ENCODE results near the gene GALNT15. TPM values are rescaled to one million over a fixed set of nuclear protein-coding genes. Genes with fewer than 3 reads are reported as not detected.

GALNT15 gene
- total RNA-seq, 1 donor from 2014 or later = 3.9 TPM

GRCh38 chr3:16168211-16168610 lies 6.3 kb upstream of the GALNT15 start:
- DNase-seq (ENCODE audit: low spot score) = no peak

DNA sequence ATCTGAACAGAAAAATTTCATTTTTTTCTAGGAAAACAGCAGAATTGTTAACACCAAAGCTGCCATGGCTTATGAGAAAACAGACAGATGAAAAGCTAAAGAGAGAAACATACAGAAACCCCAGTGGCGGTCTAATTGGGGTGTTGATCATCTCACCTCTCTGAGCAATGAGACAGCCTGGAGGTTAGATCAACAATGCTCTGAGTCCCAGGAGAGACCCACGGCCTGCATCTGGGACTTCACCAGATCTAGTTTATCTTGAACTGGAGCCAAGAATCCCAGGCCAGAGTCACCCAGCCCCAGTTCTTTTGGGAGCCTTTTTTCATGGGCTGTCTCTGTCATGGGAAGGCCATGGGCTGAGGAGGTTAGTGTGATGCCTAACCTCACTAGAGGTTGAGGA lies 3.5 kb upstream of the GALNT15 start:
- no peak for DNase-seq (ENCODE audit: low spot score)

DNA sequence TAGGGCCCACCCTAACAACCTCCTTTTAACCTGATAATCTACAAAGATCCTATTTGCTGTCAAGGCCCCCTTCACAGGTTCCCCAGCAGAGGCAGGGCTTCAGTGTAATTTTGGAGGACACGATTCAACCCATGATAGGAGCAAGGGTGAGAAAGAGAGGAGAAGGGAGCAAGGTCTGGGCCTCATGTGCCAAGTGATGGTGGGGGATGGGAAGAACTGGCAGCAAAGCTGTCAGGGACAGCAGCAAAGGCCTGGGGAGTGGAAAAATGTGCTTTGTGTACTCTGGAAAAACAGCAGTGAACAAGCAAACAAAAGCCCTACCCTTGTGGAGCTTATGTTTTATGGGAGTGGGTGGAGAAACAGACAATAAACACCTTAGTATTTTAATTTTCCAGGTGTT lies 2.7 kb upstream of the GALNT15 start:
- no peak for DNase-seq (ENCODE audit: low spot score)

DNA sequence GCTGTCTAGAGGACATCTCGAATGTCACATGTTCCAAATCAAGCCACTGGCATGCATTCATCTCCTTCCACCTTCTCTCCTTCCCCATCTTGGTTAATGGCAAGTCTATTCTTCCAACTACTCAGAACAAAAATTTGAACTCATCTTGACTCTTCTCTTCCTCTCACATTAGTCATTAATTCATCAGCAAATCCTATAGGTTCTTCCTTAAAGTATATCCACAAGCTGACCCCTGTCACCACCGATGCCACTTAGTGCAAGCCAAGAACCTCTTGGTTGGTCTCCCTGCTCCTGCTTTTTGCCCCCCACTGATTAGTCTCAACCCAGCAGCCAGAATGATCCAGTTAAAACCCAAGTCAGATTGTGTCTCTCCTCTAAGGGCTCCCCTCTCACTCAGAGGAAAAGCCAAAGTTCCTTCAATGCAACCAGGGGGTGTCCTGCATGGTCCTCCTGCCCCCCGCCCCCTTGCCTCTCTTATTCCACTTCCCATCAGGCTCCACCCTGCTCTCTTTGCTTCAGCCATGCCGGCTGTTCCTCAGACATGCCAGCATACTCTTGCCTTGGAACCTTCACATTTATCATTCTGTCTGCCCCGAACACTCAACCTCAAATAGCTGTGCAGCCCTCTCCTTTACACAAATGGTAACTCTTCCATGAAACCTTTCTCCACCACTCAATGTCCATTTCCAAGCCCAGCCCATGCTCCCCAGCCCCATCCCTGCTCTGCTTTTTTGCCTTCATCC lies 1.0 kb upstream of the GALNT15 start:
- DNase-seq (ENCODE audit: low spot score) = no peak

DNA sequence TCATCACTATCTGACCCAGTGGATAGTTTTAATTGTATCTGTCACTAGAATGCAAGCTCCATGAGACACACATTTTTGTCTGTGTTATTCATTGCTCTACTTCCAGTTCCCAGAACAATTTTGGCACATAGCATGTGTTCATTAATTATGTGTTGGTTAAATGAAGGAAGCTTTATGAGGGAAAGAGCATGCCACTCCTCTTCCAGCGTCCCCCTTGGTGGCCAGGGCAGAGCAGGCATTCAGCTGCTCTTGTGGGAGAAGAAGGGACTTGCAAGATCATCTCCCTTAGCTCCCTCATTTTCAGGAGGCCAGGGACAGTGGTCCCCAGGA lies 489 bp upstream of the GALNT15 start:
- DNase-seq (ENCODE audit: low spot score) = no peak

- DNase-seq (ENCODE audit: low spot score) = no peak
These were observed 759 bp downstream of the GALNT15 start for GRCh38 chr3:16174976-16175901.

GRCh38 chr3:16176391-16177030 lies 2.0 kb downstream of the GALNT15 start:
- DNase-seq (ENCODE audit: low spot score) = no peak

DNA sequence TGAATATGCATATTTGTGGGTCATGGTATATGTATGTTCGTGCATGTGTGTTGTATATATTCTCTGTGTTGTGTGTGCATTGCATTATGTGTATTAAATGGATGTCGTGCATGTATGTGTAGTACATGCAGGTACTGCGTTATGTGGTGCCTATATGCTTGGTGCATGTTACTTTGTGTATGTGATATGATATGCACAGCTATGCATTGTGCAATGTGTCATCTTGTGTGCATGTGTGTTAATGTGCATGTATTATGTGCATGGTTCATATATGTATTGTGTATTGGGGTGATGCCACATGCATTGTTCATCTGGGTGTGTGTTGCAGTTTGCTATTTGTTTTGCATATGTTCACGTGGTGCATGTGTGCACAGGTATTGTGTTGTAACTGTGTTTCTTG lies 2.9 kb downstream of the GALNT15 start:
- DNase-seq (ENCODE audit: low spot score) = no peak

DNA sequence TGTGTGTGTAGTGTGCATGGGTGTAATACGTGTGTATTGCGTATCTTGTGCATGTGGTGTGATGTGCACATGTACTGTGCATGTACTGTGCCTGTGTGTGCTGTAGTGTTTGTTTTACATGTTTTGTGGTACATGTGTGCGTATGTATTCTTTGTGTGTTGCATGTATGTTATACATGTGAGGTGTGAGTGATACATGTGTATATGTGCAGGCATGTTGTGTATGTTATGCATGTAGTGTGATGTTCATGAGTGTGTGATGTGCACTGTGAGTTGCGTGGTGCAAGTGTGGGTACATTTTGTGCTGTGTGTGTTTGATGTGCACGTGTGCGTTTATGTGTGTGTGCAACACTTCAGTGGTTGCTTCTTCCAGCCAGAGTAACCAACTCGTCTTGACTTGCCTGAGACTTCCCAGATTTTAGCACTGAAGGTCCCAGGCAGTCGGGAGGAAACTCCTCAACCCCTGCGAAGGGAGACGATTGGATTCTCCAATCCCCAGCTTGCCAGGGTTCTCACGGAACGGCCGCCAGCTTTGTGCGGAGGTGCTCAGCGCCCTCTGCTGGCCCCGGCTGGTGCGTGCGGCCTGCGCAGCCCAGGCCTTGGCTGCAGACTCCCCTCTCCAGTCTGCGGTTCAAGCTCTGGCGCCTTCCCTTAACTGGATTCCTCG lies 3.6 kb downstream of the GALNT15 start:
- peak; percentile 79 for DNase-seq (ENCODE audit: low spot score)

GRCh38 chr3:16178628-16178988 lies 4.1 kb downstream of the GALNT15 start:
- no peak for DNase-seq (ENCODE audit: low spot score)

DNA sequence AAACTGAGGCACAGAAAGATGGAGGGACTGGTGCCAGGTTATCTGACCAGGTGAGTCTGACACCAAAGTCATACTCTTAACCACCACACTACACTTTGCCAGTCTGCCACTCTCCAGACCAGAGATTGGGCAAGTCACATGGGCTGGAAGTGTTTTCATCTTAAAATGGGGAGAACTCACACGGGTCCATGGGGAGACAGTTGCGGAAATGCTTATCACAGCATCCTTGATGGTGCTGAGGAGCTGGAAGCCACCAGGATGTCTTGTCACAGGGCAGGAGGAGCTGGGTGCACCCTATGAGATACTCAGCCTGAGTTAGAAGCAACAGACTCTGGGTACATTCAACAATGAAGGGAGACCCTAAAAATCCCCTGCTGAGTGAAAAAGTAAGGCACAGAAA lies 4.8 kb downstream of the GALNT15 start:
- no peak for DNase-seq (ENCODE audit: low spot score)

GRCh38 chr3:16179771-16180736 lies 5.6 kb downstream of the GALNT15 start:
- no peak for DNase-seq (ENCODE audit: low spot score)

DNA sequence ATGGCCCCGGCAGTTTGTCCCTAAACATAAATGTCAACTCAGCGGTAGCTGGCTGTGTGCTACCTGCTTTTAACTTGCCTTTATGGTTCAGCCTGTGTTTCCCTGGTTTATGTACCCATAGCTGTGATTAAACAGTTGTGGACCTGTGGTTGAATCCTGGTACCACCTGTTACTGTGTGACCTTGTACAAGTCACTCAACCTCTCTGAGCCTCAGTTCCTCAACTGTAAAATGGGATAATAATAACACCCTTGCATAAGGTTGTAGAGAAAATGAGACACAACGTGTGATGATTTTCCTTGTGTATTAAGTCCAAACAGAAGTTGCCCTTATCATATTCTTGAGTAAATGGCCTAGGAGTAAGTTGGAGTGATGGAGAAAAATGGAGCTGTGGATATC lies 6.3 kb downstream of the GALNT15 start:
- DNase-seq (ENCODE audit: low spot score) = no peak

DNA sequence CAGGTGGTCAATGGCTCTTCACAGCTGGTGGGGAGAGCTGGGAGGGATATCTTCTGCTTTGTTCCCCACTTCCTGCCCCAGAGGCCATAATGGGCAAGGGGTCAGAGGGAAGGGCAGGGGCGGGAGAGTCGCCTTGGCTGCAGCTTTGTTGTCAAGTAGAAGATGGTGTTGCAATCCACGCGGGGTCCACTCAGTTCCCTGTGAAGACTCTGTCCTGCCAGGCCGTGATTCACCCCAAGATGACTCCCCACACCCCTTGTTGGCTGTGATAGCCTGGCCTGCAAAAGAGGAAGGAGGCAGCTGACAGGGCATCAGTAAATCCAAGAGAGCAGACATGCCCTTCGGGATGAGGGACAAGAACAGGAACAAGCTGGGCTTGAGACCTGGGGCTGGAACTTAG lies 6.9 kb downstream of the GALNT15 start:
- DNase-seq (ENCODE audit: low spot score) = no peak

DNA sequence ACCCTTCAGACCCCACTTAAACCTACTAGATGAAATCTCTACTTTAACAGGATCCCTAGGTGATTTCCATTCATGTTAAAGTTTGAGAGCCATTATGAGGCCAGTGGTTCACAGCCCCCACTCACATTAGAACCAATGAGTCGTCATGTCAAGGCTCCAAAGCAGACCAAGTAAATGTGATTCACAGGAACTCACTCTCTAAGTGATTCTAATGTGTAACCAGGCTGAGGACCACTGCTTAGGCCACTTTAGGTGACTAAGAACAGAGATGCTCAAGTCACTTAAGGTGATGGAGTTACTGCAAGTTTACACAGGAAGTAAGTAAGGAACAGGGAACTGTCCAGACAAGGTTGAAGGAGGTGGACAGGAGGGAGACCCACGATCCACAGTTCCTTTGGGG lies 7.7 kb downstream of the GALNT15 start:
- no peak for DNase-seq (ENCODE audit: low spot score)

DNA sequence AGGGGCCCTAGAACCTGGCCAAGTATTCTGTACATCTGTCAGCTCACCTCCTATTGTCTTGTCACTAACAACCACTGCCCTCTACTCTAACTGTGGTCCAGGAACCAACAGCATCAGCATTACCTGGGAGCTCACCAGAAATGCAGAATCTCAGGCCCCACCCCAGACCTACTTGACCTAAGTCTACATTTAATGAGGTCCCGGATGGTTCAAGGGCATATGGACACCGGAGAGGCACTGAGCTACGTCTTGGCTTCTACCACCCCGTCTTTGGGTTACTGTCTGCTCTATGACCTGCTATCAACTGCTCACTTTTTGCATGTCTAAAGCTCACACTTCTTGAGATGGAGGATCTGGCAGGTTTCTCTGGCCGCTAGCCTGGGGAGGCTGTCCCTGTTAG lies 8.1 kb downstream of the GALNT15 start:
- DNase-seq (ENCODE audit: low spot score) = no peak

- DNase-seq (ENCODE audit: low spot score) = no peak
These were observed 8.6 kb downstream of the GALNT15 start for GRCh38 chr3:16183082-16183481.

GRCh38 chr3:16183601-16184270 lies 9.3 kb downstream of the GALNT15 start:
- no peak for DNase-seq (ENCODE audit: low spot score)

GRCh38 chr3:16186086-16186485 lies 11.6 kb downstream of the GALNT15 start:
- no peak for DNase-seq (ENCODE audit: low spot score)

GRCh38 chr3:16186565-16186964 lies 12.1 kb downstream of the GALNT15 start:
- no peak for DNase-seq (ENCODE audit: low spot score)

All from mucosa of gallbladder (tissue), 1 donor.